ENCODE results near the gene GJB4. TPM values are rescaled to one million over a fixed set of nuclear protein-coding genes. Genes with fewer than 3 reads are reported as not detected.

The GJB4 gene
- total RNA-seq, 1 donor from 2014 or later: not detected

GRCh38 chr1:34786521-34787325 lies 27.2 kb downstream of the GJB4 start:
- H3K27ac Mint-ChIP-seq: peak overlapping the region; percentile 64

GRCh38 chr1:34787461-34788420 lies 28.2 kb downstream of the GJB4 start:
- Histone ChIP-seq H3K27me3 (peaks cover 42% of the 10 kb centered on the region), H3K9ac (no peak overlapping the region), H3K4me2 (no peak overlapping the region), H3K4me1 (no peaks in the 10 kb centered on the region), H3K36me3 (no peaks in the 10 kb centered on the region), H3K27ac (no peak overlapping the region), H3K4me3 (no peak overlapping the region), H4K20me1 (ENCODE audit: low read depth) (no peaks in the 10 kb centered on the region), H2AFZ (replicated peaks) (no peak overlapping the region), H3F3A (ENCODE audit: low read depth) (no peaks in the 10 kb centered on the region), H3K9me3 (ENCODE audit: low read depth) (no peaks in the 10 kb centered on the region), H3K79me2 (ENCODE audit: low read depth) (no peaks in the 10 kb centered on the region)
- H3K4me1 Mint-ChIP-seq: peaks cover 10% of the 10 kb centered on the region
- H3K36me3 Mint-ChIP-seq: no peaks in the 10 kb centered on the region
- H3K4me3 Mint-ChIP-seq: no peak overlapping the region
- H3K9me3 Mint-ChIP-seq: peaks cover 3% of the 10 kb centered on the region
- TF ChIP-seq EZH2 (IDR thresholded peaks at IDR 0.05) (no peak), CTCF (IDR thresholded peaks at IDR 0.05) (peak; percentile 45)
- H3K27me3 Mint-ChIP-seq (ENCODE audit: insufficient read depth, low read depth): peaks cover 23% of the 10 kb centered on the region
- peak; percentile 38 for DNase-seq (ENCODE audit: low spot score)
- H3K27ac Mint-ChIP-seq: no peak overlapping the region

More at GRCh38 chr1:34786521-34787325, 27.2 kb downstream of the GJB4 start:
- peaks cover 42% of the 10 kb centered on the region for H3K27me3 ChIP-seq
- Mint-ChIP-seq H3K4me3 (peak overlapping the region; percentile 0), H3K36me3 (no peaks in the 10 kb centered on the region), H3K4me1 (peaks cover 11% of the 10 kb centered on the region), H3K9me3 (peaks cover 3% of the 10 kb centered on the region), H3K27me3 (ENCODE audit: insufficient read depth, low read depth) (peaks cover 32% of the 10 kb centered on the region)
- no peak overlapping the region for H3K9ac ChIP-seq
- peak; percentile 82 for DNase-seq (ENCODE audit: low spot score)
- H3K4me3 ChIP-seq: no peak overlapping the region
- no peaks in the 10 kb centered on the region for H3F3A ChIP-seq (ENCODE audit: low read depth)
- H3K79me2 ChIP-seq (ENCODE audit: low read depth): no peaks in the 10 kb centered on the region
- TF ChIP-seq EZH2phosphoT487 (IDR thresholded peaks at IDR 0.05) (no peak), CTCF (IDR thresholded peaks at IDR 0.05) (peak; percentile 85), EZH2 (IDR thresholded peaks at IDR 0.05) (no peak)
- H3K36me3 ChIP-seq: no peaks in the 10 kb centered on the region
- no peaks in the 10 kb centered on the region for H3K9me3 ChIP-seq (ENCODE audit: low read depth)
- H3K4me1 ChIP-seq: no peaks in the 10 kb centered on the region
- H3K4me2 ChIP-seq: no peak overlapping the region
- no peak overlapping the region for H3K27ac ChIP-seq
- no peak overlapping the region for H2AFZ ChIP-seq (replicated peaks)
- peaks cover 8% of the 10 kb centered on the region for H4K20me1 ChIP-seq (ENCODE audit: low read depth)

GRCh38 chr1:34790985-34791384 lies 31.4 kb downstream of the GJB4 start:
- Histone ChIP-seq H3K36me3 (no peaks in the 10 kb centered on the region), H2AFZ (replicated peaks) (no peak overlapping the region), H4K20me1 (ENCODE audit: low read depth) (no peaks in the 10 kb centered on the region), H3K4me2 (no peak overlapping the region), H3K9me3 (ENCODE audit: low read depth) (no peaks in the 10 kb centered on the region), H3K27ac (no peak overlapping the region), H3K9ac (no peak overlapping the region), H3K4me3 (no peak overlapping the region), H3K4me1 (no peaks in the 10 kb centered on the region), H3F3A (ENCODE audit: low read depth) (no peaks in the 10 kb centered on the region), H3K79me2 (ENCODE audit: low read depth) (no peaks in the 10 kb centered on the region), H3K27me3 (peaks cover 56% of the 10 kb centered on the region)
- Mint-ChIP-seq H3K9me3 (peaks cover 3% of the 10 kb centered on the region), H3K4me3 (no peak overlapping the region), H3K36me3 (peaks cover 2% of the 10 kb centered on the region), H3K27ac (no peak overlapping the region), H3K4me1 (peaks cover 16% of the 10 kb centered on the region), H3K27me3 (ENCODE audit: insufficient read depth, low read depth) (peaks cover 12% of the 10 kb centered on the region)
- TF ChIP-seq EZH2phosphoT487 (IDR thresholded peaks at IDR 0.05) (no peak), EZH2 (IDR thresholded peaks at IDR 0.05) (no peak), CTCF (IDR thresholded peaks at IDR 0.05) (no peak)
- DNase-seq (ENCODE audit: low spot score): no peak

All from neural progenitor cell (in vitro differentiated cells).